ENCODE measurements around the gene CLEC4F.
A peak's percentile ranks its signal among the peaks of the same experiment; 100 is the strongest.

The CLEC4F gene

GRCh38 chr2:70785137-70785911 is 35.1 kb downstream of the CLEC4F start:
- DNase-seq, result peak; percentile 75

GRCh38 chr2:70784320-70784719 is 36.1 kb downstream of the CLEC4F start:
- no peak for DNase-seq

DNA sequence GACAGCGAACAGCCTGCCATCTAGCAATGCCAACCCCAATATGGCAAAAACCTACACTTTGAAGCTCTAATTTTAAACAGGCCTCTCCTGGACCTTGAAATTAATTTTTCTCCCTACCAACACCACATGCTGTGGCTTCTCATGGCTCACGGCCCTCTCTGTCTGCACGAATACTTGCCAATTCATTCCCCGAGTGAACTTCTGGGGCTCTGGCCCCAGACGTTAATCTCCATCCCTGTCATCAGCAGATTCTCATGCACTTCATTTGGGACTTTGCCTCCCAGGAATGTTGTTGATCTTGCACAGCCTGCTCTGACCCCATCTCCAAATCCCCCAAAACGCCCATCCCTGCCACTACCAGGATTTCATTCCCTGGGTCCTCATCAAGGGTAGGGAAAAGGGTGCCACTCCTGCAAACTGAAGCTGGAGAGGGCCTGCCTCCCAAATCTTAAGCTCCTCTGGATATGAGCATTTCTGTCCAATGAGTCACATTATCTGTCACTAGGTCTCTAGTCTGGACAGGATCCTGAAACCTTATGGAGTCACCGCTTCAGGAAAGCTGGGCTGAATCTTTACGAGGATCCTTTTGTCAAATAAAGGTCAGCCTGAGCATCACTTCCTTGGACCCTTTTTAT is 40.4 kb downstream of the CLEC4F start:
- no peak for DNase-seq

DNA sequence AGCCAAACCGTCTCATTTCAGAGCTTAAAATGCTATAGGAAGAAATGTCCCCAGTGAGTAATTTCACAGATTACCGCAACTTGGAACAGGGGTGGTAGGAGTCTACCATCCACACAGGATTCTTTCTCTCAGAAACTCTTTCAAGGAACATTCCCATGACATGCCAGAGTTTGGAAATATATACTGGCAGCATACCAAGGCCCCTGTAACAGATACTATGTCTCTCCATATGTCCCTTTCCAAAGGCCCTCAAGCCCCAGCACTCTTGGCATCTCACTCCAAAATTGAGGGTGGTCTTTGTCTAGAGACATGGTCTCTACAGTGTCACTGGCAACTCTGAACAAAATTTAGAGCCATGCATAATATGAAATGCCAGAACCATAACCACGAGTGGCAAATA is 40.9 kb downstream of the CLEC4F start:
- no peak for DNase-seq

DNA sequence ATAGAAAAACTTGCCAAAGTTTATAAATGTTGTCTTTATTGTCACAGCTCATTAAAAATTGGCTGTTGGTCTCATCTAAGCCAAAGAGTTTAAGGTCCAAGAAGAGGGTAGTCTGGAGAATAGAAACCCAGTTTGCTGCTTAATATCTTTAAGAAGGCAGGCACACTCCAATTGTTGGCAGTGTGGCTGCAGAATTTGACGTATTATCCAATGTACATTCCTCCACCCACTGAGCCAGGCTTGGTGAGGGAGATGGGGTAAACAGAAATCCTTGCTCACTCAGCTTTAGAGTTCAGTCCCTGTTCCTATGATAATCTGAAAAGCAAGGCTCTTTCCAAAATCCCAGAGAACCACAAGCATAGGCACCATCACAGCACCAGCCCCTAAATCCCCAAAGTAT is 41.7 kb downstream of the CLEC4F start:
- no peak for DNase-seq

DNA sequence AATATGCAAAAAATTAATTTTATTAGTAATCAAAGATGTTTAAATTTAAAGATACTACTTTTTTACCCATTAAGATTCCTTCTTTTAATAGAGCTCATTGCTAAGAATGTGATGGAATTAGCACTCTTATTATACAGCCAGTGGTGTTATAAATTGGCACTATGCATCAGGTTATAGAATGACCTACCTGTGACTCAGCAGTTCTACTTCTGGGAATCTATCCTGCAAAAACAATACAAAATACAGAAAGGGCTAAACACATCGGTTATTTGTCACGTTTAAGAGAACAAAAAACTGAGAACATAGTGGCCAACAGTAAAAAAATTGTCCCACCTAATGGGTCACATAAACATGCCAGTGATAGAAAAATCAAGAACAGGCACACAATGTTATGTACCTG is 42.9 kb downstream of the CLEC4F start:
- DNase-seq, result no peak

DNA sequence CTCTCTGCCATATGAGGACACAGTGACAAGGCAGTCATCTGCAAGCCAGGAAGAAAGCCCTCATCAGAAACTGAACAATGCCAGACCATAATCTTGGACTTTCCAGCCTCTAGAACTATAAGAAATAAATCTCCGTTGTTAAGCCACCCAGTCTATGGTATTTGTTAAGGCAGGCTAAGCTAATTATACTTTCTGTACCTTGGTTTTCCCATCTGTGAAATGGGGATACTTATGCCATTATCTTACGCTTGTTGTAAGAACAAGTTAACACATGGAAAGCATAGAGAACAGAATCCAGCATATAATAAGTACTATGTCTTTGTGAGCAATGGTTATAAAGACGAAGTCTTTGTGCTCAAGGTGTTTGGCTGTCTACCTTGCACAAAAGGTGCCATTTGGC is 44.1 kb downstream of the CLEC4F start:
- no peak for DNase-seq

DNA sequence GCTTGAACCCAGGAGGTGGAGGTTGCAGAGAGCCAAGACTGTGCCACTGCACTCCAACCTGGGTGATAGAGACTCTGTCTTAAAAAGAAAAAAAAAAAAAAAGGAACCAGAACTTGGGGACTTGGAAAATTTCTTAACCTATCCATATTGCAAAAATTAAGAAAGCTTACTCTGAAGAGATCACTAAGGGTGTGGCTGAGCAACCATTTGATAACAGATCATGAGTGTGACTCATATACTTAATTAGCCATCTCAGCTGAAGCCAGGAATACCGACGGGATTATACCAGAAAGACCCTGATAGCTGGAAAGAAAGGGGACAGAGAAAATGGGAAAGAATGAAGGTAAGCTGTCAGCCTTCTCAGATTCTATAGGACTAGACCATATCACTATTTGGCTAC is 45.3 kb downstream of the CLEC4F start:
- DNase-seq, result no peak

- DNase-seq, result no peak
Measured at GRCh38 chr2:70772486-70773155, 47.8 kb downstream of the CLEC4F start.

DNA sequence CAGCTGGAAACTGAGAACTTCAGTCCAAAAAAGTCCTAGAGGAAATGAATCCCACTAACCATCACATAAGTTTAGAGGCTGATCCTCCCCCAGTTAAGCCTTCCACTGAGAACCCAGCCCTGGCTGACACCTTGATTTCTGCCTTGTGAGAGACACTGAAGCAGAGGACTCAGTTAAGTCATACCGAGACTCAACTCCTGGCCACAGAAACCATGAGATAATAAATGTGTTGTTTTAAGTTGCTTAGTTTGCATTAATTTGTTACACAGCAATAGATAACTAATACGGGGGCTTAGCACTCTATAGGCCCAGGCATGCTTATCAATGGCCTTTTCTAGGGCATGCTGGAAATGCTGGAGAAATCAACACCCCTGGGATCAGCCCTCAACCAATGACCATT is 49.0 kb downstream of the CLEC4F start:
- no peak for DNase-seq

DNA sequence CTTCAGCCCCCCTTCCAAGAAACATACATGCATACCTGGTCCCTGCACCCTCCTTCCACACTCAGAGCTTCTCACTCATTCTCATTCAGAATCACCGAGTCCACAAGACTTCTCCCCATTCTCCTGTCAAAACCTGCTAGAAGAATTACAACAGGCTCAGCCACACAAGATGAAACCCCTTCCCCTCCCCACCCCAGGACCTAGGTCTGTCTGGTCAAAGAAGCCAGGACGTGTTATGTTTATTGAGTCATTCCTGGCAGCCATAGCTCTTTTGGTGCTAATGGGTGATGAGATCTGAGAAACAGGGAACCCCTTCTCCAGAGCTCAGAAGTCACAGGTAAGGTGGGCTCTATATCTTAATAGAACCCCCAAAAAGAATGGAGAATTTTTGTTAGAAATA is 50.9 kb downstream of the CLEC4F start:
- no peak for DNase-seq

DNA sequence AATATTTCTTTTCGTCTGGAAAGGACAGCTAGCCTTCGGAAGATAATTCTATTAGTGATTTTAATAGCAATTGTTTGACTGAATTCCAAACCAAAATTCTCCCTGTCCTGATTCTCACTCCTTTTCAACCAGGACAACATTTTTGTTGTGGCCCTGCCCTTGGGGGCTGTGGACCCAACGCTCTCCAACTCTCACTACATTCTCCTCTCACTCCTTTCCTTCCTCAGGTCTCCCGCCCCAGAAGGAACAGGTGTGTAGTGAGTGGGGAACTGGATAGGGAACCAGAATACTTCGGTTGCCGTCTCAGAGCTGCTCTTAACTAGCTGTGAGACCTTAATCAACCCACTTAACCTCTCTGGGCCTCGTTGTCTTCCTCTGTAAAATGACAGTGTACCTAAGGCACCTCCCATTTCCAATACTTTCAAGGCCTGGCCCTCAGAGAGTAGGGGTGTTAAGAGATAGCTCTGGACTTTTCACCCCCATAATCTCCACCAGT is 51.8 kb downstream of the CLEC4F start:
- no peak for DNase-seq

GRCh38 chr2:70767699-70768589 is 52.5 kb downstream of the CLEC4F start, which contains the start of gene ADD2:
Gene ADD2, minus strand, starts transcription at chr2:70768200. Its CDS starts 61,792 bp downstream, at chr2:70706408.
- peak; percentile 62 for DNase-seq

GRCh38 chr2:70767079-70767698 is 53.2 kb downstream of the CLEC4F start:
- DNase-seq, result peak; percentile 39

GRCh38 chr2:70766357-70767078 is 53.9 kb downstream of the CLEC4F start:
- DNase-seq, result peak; percentile 25

DNA sequence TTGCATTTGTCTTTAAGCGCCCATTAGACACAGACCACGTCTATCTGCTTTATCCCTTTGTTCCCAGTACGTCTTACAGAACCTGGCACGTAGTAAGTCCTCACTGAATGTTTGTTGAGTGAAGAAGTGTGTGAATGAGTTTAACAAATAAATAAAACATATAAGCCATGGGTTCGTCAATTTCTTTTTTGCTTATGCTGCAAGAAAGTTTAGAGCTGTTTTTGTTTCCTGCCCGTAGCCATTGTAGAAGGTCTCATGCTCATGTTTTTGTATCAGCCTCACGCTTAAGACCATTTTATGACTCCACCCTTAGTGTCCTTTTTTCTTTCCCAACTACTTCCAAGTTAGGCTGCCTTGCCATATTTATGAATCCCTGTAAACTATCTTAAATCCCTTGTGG is 54.9 kb downstream of the CLEC4F start:
- DNase-seq, result no peak

- no peak for DNase-seq
Measured at GRCh38 chr2:70759446-70759845, 61.0 kb downstream of the CLEC4F start.
